Measurements from ENCODE around the gene GRM4. TPM values are rescaled to one million over a fixed set of nuclear protein-coding genes. Genes with fewer than 3 reads are reported as not detected.

The GRM4 gene
- total and polyA plus RNA-seq, 11 donors: 0.20 TPM; not detected in 10

DNA sequence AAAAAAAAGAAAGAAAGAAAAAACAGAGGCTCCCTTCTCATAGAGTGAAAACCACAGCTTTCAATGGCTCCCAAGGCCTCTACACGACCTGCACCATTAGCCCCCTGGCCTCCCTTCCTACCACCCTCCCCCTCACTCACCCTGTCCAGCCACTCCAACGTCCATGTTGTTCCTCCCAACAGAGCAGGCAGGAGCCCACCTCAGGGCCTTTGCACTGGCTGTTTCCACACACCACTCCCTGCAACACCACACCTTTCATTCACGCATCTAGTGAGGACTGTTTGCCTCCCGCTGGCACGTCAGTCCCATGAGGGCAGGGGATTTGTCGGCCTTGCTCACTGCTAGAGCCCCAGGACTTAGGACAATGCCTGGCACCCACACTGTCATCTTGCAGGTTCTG is 39.5 kb downstream of the GRM4 start:
- no peak for ATAC-seq
- Histone ChIP-seq H3K27ac (no peak overlapping the region), H3K27me3 (peaks cover 0 to 38% (median 0%) of the 10 kb centered on the region in 9 donors), H3K4me3 (no peak overlapping the region), H3K36me3 (no peaks in the 10 kb centered on the region), H3K9me3 (no peaks in the 10 kb centered on the region), H3K4me1 (no peaks in the 10 kb centered on the region)
- intact Hi-C loops (cut with DNase I): no loop called here
- DNase-seq: no peak
- WGBS, 4 donors: 61 to 76% (median 71%) methylated on average over 6 of the region's 6 CpGs
- TF ChIP-seq POLR2A (IDR thresholded peaks at IDR 0.05): no peak
- TF ChIP-seq, protein P1, sequence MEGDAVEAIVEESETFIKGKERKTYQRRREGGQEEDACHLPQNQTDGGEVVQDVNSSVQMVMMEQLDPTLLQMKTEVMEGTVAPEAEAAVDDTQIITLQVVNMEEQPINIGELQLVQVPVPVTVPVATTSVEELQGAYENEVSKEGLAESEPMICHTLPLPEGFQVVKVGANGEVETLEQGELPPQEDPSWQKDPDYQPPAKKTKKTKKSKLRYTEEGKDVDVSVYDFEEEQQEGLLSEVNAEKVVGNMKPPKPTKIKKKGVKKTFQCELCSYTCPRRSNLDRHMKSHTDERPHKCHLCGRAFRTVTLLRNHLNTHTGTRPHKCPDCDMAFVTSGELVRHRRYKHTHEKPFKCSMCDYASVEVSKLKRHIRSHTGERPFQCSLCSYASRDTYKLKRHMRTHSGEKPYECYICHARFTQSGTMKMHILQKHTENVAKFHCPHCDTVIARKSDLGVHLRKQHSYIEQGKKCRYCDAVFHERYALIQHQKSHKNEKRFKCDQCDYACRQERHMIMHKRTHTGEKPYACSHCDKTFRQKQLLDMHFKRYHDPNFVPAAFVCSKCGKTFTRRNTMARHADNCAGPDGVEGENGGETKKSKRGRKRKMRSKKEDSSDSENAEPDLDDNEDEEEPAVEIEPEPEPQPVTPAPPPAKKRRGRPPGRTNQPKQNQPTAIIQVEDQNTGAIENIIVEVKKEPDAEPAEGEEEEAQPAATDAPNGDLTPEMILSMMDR (IDR thresholded peaks at IDR 0.05): no peak

DNA sequence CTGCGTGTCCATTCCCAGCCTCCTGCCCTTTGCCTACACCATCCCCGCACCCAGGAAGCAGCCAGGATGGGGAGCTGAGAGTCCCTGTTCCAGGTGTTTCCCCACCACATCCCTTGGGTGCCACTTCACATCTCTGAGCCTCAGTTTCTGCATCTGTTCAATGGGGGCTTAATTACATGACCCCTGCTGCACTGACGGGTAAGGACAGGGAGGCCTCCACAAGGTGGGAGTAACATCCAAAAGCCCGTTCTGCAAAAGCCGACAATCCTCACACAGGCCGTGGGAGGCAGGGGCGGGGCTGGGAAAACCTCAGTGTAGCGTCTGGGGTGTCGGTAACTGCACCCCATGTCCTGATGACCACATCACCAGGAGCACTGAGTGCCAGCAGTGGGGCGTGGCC is 41.3 kb downstream of the GRM4 start:
- no peak overlapping the region for H3K4me3 ChIP-seq
- DNase-seq: no peak
- intact Hi-C loops (cut with DNase I): no loop called here
- no peaks in the 10 kb centered on the region for H3K9me3 ChIP-seq
- 64 to 75% (median 68%) methylated on average over 8 to 10 of the region's 10 CpGs for WGBS, 4 donors
- H3K27ac ChIP-seq: no peak overlapping the region
- ATAC-seq: no peak
- H3K27me3 ChIP-seq: peaks cover 0 to 31% (median 0%) of the 10 kb centered on the region in 9 donors
- TF ChIP-seq, protein P1 (IDR thresholded peaks at IDR 0.05): no peak
- no peak for TF ChIP-seq POLR2A (IDR thresholded peaks at IDR 0.05)
- H3K36me3 ChIP-seq: no peaks in the 10 kb centered on the region
- H3K4me1 ChIP-seq: no peaks in the 10 kb centered on the region

GRCh38 chr6:34104186-34104585 is 41.7 kb downstream of the GRM4 start:
- no peaks in the 10 kb centered on the region for H3K36me3 ChIP-seq
- no peaks in the 10 kb centered on the region for H3K9me3 ChIP-seq
- H3K4me1 ChIP-seq: no peaks in the 10 kb centered on the region
- intact Hi-C loops (cut with DNase I): no loop called here
- no peak overlapping the region for H3K4me3 ChIP-seq
- H3K27ac ChIP-seq: no peak overlapping the region
- 70 to 75% (median 72%) methylated on average over 6 to 8 of the region's 8 CpGs for WGBS, 4 donors
- DNase-seq (no peak), ATAC-seq (no peak)
- no peak for TF ChIP-seq POLR2A (IDR thresholded peaks at IDR 0.05)
- TF ChIP-seq, protein P1 (IDR thresholded peaks at IDR 0.05): no peak
- H3K27me3 ChIP-seq: peaks cover 0 to 31% (median 0%) of the 10 kb centered on the region in 9 donors

DNA sequence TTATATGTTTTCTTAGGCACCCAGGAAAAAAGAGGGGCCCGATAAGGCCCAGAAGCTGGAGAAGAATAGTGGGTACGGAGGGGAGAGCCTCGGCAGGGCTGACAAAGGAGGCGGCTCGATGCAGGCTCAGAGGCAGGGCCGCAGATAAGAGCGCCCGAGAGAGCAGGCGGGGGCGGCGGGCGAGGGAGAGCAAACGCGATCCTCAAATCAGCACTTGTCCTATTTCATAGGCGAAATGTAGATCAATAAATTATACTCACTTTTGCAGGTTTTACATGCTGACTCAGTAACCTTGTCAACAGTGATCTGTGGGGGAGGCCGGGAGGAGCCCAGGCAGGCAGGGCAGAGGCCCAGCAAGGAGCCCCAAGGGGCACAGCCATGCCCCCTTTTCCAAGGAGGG is 42.6 kb downstream of the GRM4 start:
- 56 to 76% (median 59%) methylated on average over 16 of the region's 16 CpGs for WGBS, 4 donors
- DNase-seq (no peak), ATAC-seq (no peak)
- Histone ChIP-seq H3K4me3 (no peak overlapping the region), H3K27me3 (peaks cover 0 to 36% (median 0%) of the 10 kb centered on the region in 9 donors), H3K27ac (no peak overlapping the region), H3K9me3 (no peaks in the 10 kb centered on the region), H3K36me3 (no peaks in the 10 kb centered on the region), H3K4me1 (no peaks in the 10 kb centered on the region)
- intact Hi-C loops (cut with DNase I): no loop called here
- TF ChIP-seq, protein P1 (IDR thresholded peaks at IDR 0.05): no peak
- TF ChIP-seq POLR2A (IDR thresholded peaks at IDR 0.05): no peak

All from heart left ventricle (tissue), 16 donors.